Ascending aorta (tissue), 2 donors: Measurements from ENCODE around the gene TANC1. TPM values are rescaled to one million over a fixed set of nuclear protein-coding genes. Genes with fewer than 3 reads are reported as not detected.

Experiments
- DNase-seq, 2 donors: peaks; one replicate each; pipeline ENCODE4 v3.0.0-alpha.2; 2019; ENCODE audit warnings: low spot score in 2 of 2
- H3K27ac ChIP-seq, 2 donors: fragments of 200-600 bp; sonication (generic); one replicate each; pipeline ENCODE4 v1.5.1; 2016 to 2017; ENCODE audit warnings: mild to moderate bottlenecking in 1 of 2
- H3K27me3 ChIP-seq: fragments of 200-600 bp; sonication (generic); one replicate; pipeline ENCODE4 v1.5.1; 2017
- H3K36me3 ChIP-seq, 2 donors: fragments of 200-600 bp; sonication (generic); one replicate each; pipeline ENCODE4 v1.5.1; 2016
- H3K4me1 ChIP-seq, 2 donors: fragments of 200-600 bp; sonication (generic); one replicate each; pipeline ENCODE4 v1.5.1; 2016 to 2017; ENCODE audit warnings: mild to moderate bottlenecking in 1 of 2
- H3K4me3 ChIP-seq, 2 donors: fragments of 200-600 bp; sonication (generic); one replicate each; pipeline ENCODE4 v1.5.1; 2016 to 2017; ENCODE audit warnings: mild to moderate bottlenecking in 1 of 2
- H3K9me3 ChIP-seq, 2 donors: fragments of 200-600 bp; sonication (generic); one replicate each; pipeline ENCODE4 v1.5.1; 2016
- CTCF ChIP-seq, 3 experiments: fragments of 200-600 bp in 2 of 3; fragments of 450-650 bp in 1 of 3; sonication (generic) in 2 of 3; IDR thresholded peaks; one replicate each; pipeline ENCODE4 v1.5.1; 2016 to 2019; ENCODE audit warnings: antibody characterized with exemption in 3 of 3, mild to moderate bottlenecking in 1 of 3, moderate library complexity in 1 of 3
- intact Hi-C: fragments of 100-400 bp; cut with DNase I; formaldehyde crosslinking; loops from one replicate; pipeline ENCODE4 v1.15.1; 2023
- total RNA-seq: library from RNA; depleted of rRNA; stranded (reverse); fragments of >200 nt; gene quantifications from one replicate; pipeline ENCODE4 v1.1.0, GENCODE V29; 2016

Gene TANC1
- total RNA-seq, 1 donor from 2014 or later, result 45.4 TPM

- Histone ChIP-seq H3K4me3 (no peak overlapping the region), H3K9me3 (no peaks in the 10 kb centered on the region), H3K36me3 (peaks cover 5 to 23% of the 10 kb centered on the region in 2 donors), H3K27me3 (no peaks in the 10 kb centered on the region), H3K27ac (no peak overlapping the region), H3K4me1 (peaks cover 0 to 11% of the 10 kb centered on the region in 2 donors)
- intact Hi-C loops, result no loop called here
- TF ChIP-seq CTCF (IDR thresholded peaks at IDR 0.05), result no peak
- no peak for DNase-seq
These were observed 186.9 kb downstream of the TANC1 start for GRCh38 chr2:159155320-159155719.

- no peak for TF ChIP-seq CTCF (IDR thresholded peaks at IDR 0.05)
- Histone ChIP-seq H3K9me3 (no peaks in the 10 kb centered on the region), H3K27ac (no peak overlapping the region), H3K36me3 (peaks cover 4 to 18% of the 10 kb centered on the region in 2 donors), H3K4me3 (no peak overlapping the region), H3K27me3 (no peaks in the 10 kb centered on the region), H3K4me1 (peaks cover 0 to 8% of the 10 kb centered on the region in 2 donors)
- intact Hi-C loops, result no loop called here
- no peak for DNase-seq
These were observed 187.4 kb downstream of the TANC1 start for GRCh38 chr2:159155791-159156190.

GRCh38 chr2:159156834-159157233 lies 188.4 kb downstream of the TANC1 start:
- H3K27me3 ChIP-seq, result no peaks in the 10 kb centered on the region
- H3K9me3 ChIP-seq, result no peaks in the 10 kb centered on the region
- no peak overlapping the region for H3K4me3 ChIP-seq
- TF ChIP-seq CTCF (IDR thresholded peaks at IDR 0.05), result no peak
- no peak for DNase-seq
- H3K36me3 ChIP-seq, result peaks cover 0 to 10% of the 10 kb centered on the region in 2 donors
- peaks cover 0 to 8% of the 10 kb centered on the region in 2 donors for H3K4me1 ChIP-seq
- intact Hi-C loops, result no loop called here
- no peak overlapping the region for H3K27ac ChIP-seq

- peaks cover 0 to 10% of the 10 kb centered on the region in 2 donors for H3K36me3 ChIP-seq
- peaks cover 0 to 8% of the 10 kb centered on the region in 2 donors for H3K4me1 ChIP-seq
- H3K4me3 ChIP-seq, result no peak overlapping the region
- no peak overlapping the region for H3K27ac ChIP-seq
- no peak for DNase-seq
- no peaks in the 10 kb centered on the region for H3K27me3 ChIP-seq
- H3K9me3 ChIP-seq, result no peaks in the 10 kb centered on the region
- intact Hi-C loops, result no loop called here
- TF ChIP-seq CTCF (IDR thresholded peaks at IDR 0.05), result no peak
These were observed 189.1 kb downstream of the TANC1 start for GRCh38 chr2:159157361-159158209.

- intact Hi-C loops, result no loop called here
- H3K36me3 ChIP-seq, result peaks cover 7 to 8% of the 10 kb centered on the region in 2 donors
These were observed 192.0 kb downstream of the TANC1 start for GRCh38 chr2:159160412-159160811.

More at GRCh38 chr2:159160412-159160811, 192.0 kb downstream of the TANC1 start:
- Histone ChIP-seq H3K27ac (no peak overlapping the region), H3K9me3 (no peaks in the 10 kb centered on the region), H3K27me3 (no peaks in the 10 kb centered on the region), H3K4me3 (no peak overlapping the region), H3K4me1 (no peaks in the 10 kb centered on the region)
- no peak for TF ChIP-seq CTCF (IDR thresholded peaks at IDR 0.05)
- no peak for DNase-seq
